ENCODE results near the gene FAM47C. TPM values are rescaled to one million over a fixed set of nuclear protein-coding genes. Genes with fewer than 3 reads are reported as not detected.
"Not testable (repeated sequence)": the region's sequence is repeated elsewhere in the genome, so short reads cannot be mapped to it uniquely, and the experiment has no call there.

FAM47C gene
- not detected for total RNA-seq
- not detected for polyA plus RNA-seq

DNA sequence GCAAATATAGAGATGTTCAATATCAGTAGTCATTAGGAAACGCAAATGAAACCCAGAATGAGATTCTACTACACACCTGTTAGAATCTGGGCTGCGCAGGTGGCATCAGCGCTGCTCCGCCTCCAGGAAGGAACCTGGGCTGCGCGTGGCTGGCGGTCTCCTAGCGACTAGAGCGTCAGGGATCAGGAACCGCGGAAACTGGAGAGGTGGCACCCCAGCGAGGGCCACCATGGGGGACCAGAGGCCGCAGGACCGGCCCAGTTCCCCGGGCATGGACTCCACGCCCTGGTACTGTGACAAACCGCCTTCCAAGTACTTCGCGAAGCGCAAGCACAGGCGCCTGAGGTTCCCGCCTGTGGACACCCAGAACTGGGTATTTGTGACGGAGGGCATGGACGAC, at the start of gene FAM47C:
Gene FAM47C (plus strand): TSS at position 185 of the 400 bp plus-strand sequence. CDS start 45 bp downstream, at position 230.
- intact Hi-C loops (cut with DNase I) = not testable (repeated sequence)
- 85 to 89% methylated on average over 24 of the region's 24 CpGs for WGBS, 2 donors

DNA sequence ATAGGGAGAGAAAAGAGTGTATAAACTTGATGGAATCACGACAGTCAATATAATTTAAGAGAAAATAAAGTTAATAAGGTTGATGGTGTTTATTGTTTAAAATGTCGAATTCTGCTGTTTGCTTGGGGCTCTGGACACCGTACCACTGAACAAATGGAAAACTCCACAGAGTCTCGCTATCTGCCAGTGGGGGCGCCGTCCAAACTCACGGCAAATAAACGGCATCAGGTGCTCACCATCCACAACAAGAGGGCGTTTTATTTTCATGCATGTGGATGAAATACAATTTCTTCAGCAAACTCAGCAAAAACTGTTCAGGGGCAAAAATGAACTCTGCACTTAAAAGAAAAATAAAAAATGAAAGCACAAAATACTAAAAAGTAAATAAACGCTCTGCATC, 46.6 kb upstream of the FAM47C start:
- no peak for DNase-seq
- Histone ChIP-seq H3K9me3 (no peaks in the 10 kb centered on the region), H3K4me1 (peaks cover 0 to 10% (median 3%) of the 10 kb centered on the region in 4 donors), H3K36me3 (no peaks in the 10 kb centered on the region), H3K4me3 (no peak overlapping the region), H3K27ac (no peak overlapping the region), H3K27me3 (peaks cover 0 to 19% (median 11%) of the 10 kb centered on the region in 3 donors)
- 43 to 44% methylated on average over 10 of the region's 10 CpGs for WGBS, 2 donors
- intact Hi-C loops (cut with DNase I) = no loop called here
- TF ChIP-seq EP300 (IDR thresholded peaks at IDR 0.05) = no peak
- TF ChIP-seq, protein P1, sequence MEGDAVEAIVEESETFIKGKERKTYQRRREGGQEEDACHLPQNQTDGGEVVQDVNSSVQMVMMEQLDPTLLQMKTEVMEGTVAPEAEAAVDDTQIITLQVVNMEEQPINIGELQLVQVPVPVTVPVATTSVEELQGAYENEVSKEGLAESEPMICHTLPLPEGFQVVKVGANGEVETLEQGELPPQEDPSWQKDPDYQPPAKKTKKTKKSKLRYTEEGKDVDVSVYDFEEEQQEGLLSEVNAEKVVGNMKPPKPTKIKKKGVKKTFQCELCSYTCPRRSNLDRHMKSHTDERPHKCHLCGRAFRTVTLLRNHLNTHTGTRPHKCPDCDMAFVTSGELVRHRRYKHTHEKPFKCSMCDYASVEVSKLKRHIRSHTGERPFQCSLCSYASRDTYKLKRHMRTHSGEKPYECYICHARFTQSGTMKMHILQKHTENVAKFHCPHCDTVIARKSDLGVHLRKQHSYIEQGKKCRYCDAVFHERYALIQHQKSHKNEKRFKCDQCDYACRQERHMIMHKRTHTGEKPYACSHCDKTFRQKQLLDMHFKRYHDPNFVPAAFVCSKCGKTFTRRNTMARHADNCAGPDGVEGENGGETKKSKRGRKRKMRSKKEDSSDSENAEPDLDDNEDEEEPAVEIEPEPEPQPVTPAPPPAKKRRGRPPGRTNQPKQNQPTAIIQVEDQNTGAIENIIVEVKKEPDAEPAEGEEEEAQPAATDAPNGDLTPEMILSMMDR (IDR thresholded peaks at IDR 0.05) = no peak
- TF ChIP-seq POLR2A (IDR thresholded peaks at IDR 0.05) = no peak
- TF ChIP-seq POLR2AphosphoS5 (IDR thresholded peaks at IDR 0.05) = no peak

More for the DNA sequence above, at the start of gene FAM47C:
- not testable (repeated sequence) for H3K4me3 ChIP-seq, H3K9me3 ChIP-seq, H3K27me3 ChIP-seq, H3K36me3 ChIP-seq, DNase-seq, H3K4me1 ChIP-seq, H3K27ac ChIP-seq

DNA sequence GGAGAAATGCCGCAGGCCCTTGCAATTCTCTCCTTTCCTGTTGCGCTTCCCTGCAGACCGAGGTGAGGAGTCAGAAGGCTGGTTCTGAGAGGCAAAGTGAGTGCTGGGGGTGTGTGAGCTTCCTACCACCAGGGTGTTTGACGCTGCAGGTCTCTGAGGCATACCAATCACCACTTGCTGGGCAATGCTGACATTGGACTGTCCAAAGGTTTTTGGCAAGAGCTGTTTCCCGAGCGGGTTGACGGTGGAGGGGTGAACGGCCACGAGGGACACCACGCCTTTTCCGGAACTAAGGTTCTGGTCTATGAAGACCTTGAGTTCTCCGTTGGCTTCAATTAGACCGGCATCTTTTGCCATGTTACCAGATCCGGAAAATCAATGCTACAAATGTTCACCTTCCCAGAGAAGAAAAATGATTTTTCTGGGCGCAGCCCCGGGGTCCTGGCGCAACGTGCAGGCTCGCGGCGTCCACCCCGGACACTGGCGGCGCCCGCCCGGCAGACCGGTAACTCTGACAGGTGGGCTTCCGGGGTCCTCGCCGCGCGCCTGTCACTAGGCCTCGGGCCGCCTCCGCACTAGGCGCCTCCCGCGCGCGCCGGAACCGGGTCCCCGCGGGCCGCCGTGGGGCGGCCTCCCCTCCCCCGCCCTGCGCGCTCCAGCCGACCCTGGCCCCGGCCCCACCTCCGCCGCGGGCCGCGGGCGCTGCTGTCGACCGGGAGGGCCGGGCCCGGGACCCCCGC, 44.9 kb upstream of the FAM47C start:
- no peak for DNase-seq
- Histone ChIP-seq H3K9me3 (no peaks in the 10 kb centered on the region), H3K27ac (no peak overlapping the region), H3K27me3 (peaks cover 0 to 5% (median under 1%) of the 10 kb centered on the region in 3 donors), H3K4me1 (no peaks in the 10 kb centered on the region), H3K4me3 (no peak overlapping the region), H3K36me3 (no peaks in the 10 kb centered on the region)
- intact Hi-C loops (cut with DNase I) = no loop called here
- WGBS, 2 donors = 11 to 24% methylated on average over 63 of the region's 63 CpGs
- TF ChIP-seq EP300 (IDR thresholded peaks at IDR 0.05) (no peak), POLR2A (IDR thresholded peaks at IDR 0.05) (no peak), POLR2AphosphoS5 (IDR thresholded peaks at IDR 0.05) (no peak)
- TF ChIP-seq, protein P1 (IDR thresholded peaks at IDR 0.05) = no peak

DNA sequence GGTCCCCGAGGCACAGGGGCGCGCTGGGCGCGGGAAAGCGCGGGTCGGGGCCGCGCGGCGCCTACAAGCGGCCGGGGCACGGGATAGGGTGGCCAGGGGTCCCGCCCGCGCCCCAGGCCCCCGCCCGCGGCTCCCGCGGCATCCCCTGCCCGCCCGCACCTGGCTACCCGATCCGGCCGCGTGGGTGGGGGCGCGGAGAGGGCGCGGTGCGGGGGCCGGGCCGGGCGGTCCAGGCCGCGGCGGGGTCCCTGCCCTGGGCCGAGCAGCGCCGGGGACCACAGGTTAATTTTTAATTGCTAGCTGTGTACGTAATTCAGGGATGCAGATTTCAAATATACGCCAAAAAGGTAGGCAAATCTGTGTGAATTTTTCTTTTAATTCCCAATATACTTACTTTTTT, 44.3 kb upstream of the FAM47C start:
- intact Hi-C loops (cut with DNase I) = no loop called here
- WGBS, 2 donors = 6% methylated on average over 45 of the region's 45 CpGs
- no peak overlapping the region for H3K4me3 ChIP-seq
- no peaks in the 10 kb centered on the region for H3K4me1 ChIP-seq
- no peaks in the 10 kb centered on the region for H3K36me3 ChIP-seq
- TF ChIP-seq POLR2AphosphoS5 (IDR thresholded peaks at IDR 0.05) = no peak
- TF ChIP-seq, protein P1 (IDR thresholded peaks at IDR 0.05) = no peak
- no peak for TF ChIP-seq POLR2A (IDR thresholded peaks at IDR 0.05)
- TF ChIP-seq EP300 (IDR thresholded peaks at IDR 0.05) = no peak
- no peaks in the 10 kb centered on the region for H3K27me3 ChIP-seq
- DNase-seq = no peak
- no peak overlapping the region for H3K27ac ChIP-seq
- H3K9me3 ChIP-seq = no peaks in the 10 kb centered on the region

DNA sequence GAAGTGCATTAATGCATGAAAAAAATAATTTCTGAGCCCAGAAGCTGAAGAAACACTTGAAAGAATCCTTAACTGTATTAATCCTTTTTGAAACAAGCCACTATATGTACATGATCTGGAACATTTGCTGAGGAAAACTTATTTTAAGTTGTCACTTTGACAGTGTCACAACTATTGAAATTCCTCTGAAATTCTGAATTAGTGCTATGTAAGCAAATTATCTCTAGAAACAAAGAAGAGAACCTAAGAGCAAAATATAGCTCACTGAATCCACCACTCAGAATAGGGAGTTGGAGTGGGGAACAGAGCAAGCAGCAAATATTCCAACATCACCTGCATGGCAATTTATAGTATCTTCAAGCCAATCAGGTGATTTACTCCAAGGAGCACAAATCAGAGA, 34.6 kb upstream of the FAM47C start:
- Histone ChIP-seq H3K36me3 (no peaks in the 10 kb centered on the region), H3K27ac (no peak overlapping the region), H3K4me3 (no peak overlapping the region), H3K4me1 (no peaks in the 10 kb centered on the region), H3K27me3 (no peaks in the 10 kb centered on the region), H3K9me3 (no peaks in the 10 kb centered on the region)
- TF ChIP-seq POLR2A (IDR thresholded peaks at IDR 0.05) (no peak), POLR2AphosphoS5 (IDR thresholded peaks at IDR 0.05) (no peak)
- intact Hi-C loops (cut with DNase I) = no loop called here
- no peak for DNase-seq

DNA sequence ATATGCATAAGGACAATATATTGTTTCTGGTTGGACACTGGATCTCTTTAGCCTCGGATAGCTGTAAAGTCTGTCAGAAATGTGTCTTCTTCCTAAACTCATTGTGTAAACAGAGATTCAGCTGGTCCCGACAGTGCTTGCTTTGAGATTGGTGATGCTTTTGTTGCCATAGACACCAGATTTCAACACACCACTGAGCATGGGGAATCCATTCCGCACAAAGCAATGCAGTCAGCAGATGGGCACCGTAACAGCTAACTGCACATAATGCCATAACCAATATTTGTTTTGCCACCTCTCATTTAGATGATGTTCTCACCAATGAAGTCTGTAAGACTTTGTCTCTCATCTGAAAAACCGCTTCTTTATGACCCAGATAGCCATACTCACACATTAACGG, 33.3 kb upstream of the FAM47C start:
- DNase-seq = no peak
- WGBS, 2 donors = 66 to 78% methylated on average over 6 of the region's 6 CpGs

More for the DNA sequence above, 33.3 kb upstream of the FAM47C start:
- no peaks in the 10 kb centered on the region for H3K27me3 ChIP-seq
- H3K9me3 ChIP-seq = no peaks in the 10 kb centered on the region
- intact Hi-C loops (cut with DNase I) = no loop called here
- no peaks in the 10 kb centered on the region for H3K4me1 ChIP-seq
- H3K36me3 ChIP-seq = no peaks in the 10 kb centered on the region
- H3K4me3 ChIP-seq = no peak overlapping the region
- TF ChIP-seq, protein P1 (IDR thresholded peaks at IDR 0.05) = no peak
- TF ChIP-seq POLR2AphosphoS5 (IDR thresholded peaks at IDR 0.05) (no peak), POLR2A (IDR thresholded peaks at IDR 0.05) (no peak), EP300 (IDR thresholded peaks at IDR 0.05) (no peak)
- H3K27ac ChIP-seq = no peak overlapping the region
